Measurements from ENCODE around the gene TRMO.
A peak's percentile ranks its signal among the peaks of the same experiment; 100 is the strongest.
"Not testable (repeated sequence)": the region's sequence is repeated elsewhere in the genome, so short reads cannot be mapped to it uniquely, and the experiment has no call there.

The TRMO gene

GRCh38 chr9:97921959-97922724 is at the start of gene TRMO:
Gene TRMO, minus strand, starts transcription at chr9:97922500. Its CDS starts 7 bp downstream, at chr9:97922493.
- FAIRE-seq (peak; percentile 93), DNase-seq (ENCODE audit: low spot score) (peak; percentile 97)

GRCh38 chr9:97970165-97970564 is 47.9 kb upstream of the TRMO start:
- no peak for FAIRE-seq
- DNase-seq (ENCODE audit: low spot score) = no peak

- DNase-seq (ENCODE audit: low spot score) (no peak), FAIRE-seq (no peak)
These were observed 46.7 kb upstream of the TRMO start for GRCh38 chr9:97969014-97969413.

GRCh38 chr9:97966493-97966892 is 44.2 kb upstream of the TRMO start:
- DNase-seq (ENCODE audit: low spot score) = no peak
- FAIRE-seq = no peak

GRCh38 chr9:97964901-97965300 is 42.6 kb upstream of the TRMO start:
- DNase-seq (ENCODE audit: low spot score) (no peak), FAIRE-seq (no peak)

GRCh38 chr9:97963232-97963631 is 40.9 kb upstream of the TRMO start:
- DNase-seq (ENCODE audit: low spot score) (no peak), FAIRE-seq (no peak)

- DNase-seq (ENCODE audit: low spot score) (no peak), FAIRE-seq (no peak)
These were observed 40.3 kb upstream of the TRMO start for GRCh38 chr9:97962575-97962974.

GRCh38 chr9:97962136-97962535 is 39.8 kb upstream of the TRMO start:
- no peak for DNase-seq (ENCODE audit: low spot score)

GRCh38 chr9:97961361-97961760 is 39.1 kb upstream of the TRMO start:
- DNase-seq (ENCODE audit: low spot score) (no peak), FAIRE-seq (no peak)

More at GRCh38 chr9:97962136-97962535, 39.8 kb upstream of the TRMO start:
- FAIRE-seq = no peak

GRCh38 chr9:97960678-97961328 is 38.5 kb upstream of the TRMO start:
- DNase-seq (ENCODE audit: low spot score) = not testable (repeated sequence)

GRCh38 chr9:97959585-97959984 is 37.3 kb upstream of the TRMO start:
- no peak for FAIRE-seq
- no peak for DNase-seq (ENCODE audit: low spot score)

More at GRCh38 chr9:97960678-97961328, 38.5 kb upstream of the TRMO start:
- FAIRE-seq = not testable (repeated sequence)

GRCh38 chr9:97958812-97959511 is 36.7 kb upstream of the TRMO start:
- DNase-seq (ENCODE audit: low spot score) (no peak), FAIRE-seq (no peak)

- FAIRE-seq = no peak
- DNase-seq (ENCODE audit: low spot score) = no peak
These were observed 34.0 kb upstream of the TRMO start for GRCh38 chr9:97956331-97956730.

GRCh38 chr9:97954550-97954989 is 32.3 kb upstream of the TRMO start:
- peak; percentile 53 for FAIRE-seq
- peak; percentile 75 for DNase-seq (ENCODE audit: low spot score)

- not testable (repeated sequence) for DNase-seq (ENCODE audit: low spot score); FAIRE-seq
These were observed 28.6 kb upstream of the TRMO start for GRCh38 chr9:97950873-97951272.

GRCh38 chr9:97947094-97947493 is 24.8 kb upstream of the TRMO start:
- FAIRE-seq; DNase-seq (ENCODE audit: low spot score): not testable (repeated sequence)

GRCh38 chr9:97945470-97945869 is 23.2 kb upstream of the TRMO start:
- DNase-seq (ENCODE audit: low spot score); FAIRE-seq: not testable (repeated sequence)

- no peak for FAIRE-seq
- DNase-seq (ENCODE audit: low spot score) = no peak
These were observed 22.3 kb upstream of the TRMO start for GRCh38 chr9:97944612-97945011.

- FAIRE-seq (no peak), DNase-seq (ENCODE audit: low spot score) (no peak)
These were observed 21.1 kb upstream of the TRMO start for GRCh38 chr9:97943308-97943855.

- FAIRE-seq (no peak), DNase-seq (ENCODE audit: low spot score) (no peak)
These were observed 19.0 kb upstream of the TRMO start for GRCh38 chr9:97941323-97941722.

GRCh38 chr9:97940741-97941140 is 18.4 kb upstream of the TRMO start:
- FAIRE-seq (no peak), DNase-seq (ENCODE audit: low spot score) (no peak)

- no peak for FAIRE-seq
- DNase-seq (ENCODE audit: low spot score) = no peak
These were observed 17.9 kb upstream of the TRMO start for GRCh38 chr9:97940233-97940632.

Data from urothelium cell line (cell line).